GOT3 (cell line): ENCODE measurements around the gene LUZP4.
"Not testable (repeated sequence)": the region's sequence is repeated elsewhere in the genome, so short reads cannot be mapped to it uniquely, and the experiment has no call there.

Source experiments
- DNase-seq: peaks from one replicate; lab custom pipeline; 2025; ENCODE audit warnings: mixed read lengths; lab: John Stamatoyannopoulos, UW

Gene LUZP4

GRCh38 chrX:115337491-115338144, 48.1 kb downstream of the LUZP4 start:
- DNase-seq: no peak

DNA sequence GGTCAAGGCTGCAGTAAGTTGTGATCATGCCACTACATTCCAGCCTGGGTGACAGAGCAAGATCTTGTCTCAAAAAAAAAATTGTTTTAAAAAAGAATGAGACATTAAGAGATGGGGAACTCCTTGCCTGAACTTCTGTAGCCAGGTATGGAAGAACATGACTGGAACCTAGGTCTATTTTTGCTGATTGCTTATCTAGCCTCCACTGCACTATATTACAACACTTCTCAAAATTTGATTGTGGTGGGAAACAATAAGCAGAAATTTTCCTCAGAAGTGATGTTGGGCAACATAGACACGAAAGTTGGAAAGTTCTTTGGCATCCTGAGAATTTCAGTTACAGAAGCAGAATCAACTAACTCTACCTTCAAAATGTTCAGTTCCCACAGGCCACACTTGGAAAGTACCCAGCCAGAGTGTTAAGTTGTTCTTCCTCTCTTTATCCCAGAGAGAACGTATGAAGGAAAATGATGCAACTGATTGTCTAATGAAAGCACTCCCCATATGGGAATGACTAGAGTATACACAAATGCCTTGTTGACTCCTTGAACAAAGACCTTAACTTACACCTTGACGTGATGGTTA, 50.0 kb downstream of the LUZP4 start:
- DNase-seq: no peak

DNA sequence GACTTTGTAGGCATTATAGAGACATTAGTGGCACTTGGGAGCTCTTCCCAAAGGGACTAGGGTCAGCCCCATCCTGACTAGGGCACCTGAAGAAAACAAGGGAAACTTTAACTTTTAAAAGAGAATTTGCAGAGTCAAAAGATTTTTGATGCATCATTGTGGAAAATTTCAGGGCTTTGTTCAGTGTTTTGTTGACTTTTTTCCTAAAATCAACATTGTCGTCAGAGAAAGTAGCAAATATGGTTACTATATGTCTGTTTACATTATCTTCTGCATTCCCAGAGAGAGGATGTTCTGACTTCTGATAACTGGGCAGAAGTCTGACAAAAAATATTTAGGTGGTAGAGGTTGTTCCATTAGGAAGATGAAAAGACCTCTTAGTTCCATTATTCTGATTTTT, 51.9 kb downstream of the LUZP4 start:
- DNase-seq: no peak

DNA sequence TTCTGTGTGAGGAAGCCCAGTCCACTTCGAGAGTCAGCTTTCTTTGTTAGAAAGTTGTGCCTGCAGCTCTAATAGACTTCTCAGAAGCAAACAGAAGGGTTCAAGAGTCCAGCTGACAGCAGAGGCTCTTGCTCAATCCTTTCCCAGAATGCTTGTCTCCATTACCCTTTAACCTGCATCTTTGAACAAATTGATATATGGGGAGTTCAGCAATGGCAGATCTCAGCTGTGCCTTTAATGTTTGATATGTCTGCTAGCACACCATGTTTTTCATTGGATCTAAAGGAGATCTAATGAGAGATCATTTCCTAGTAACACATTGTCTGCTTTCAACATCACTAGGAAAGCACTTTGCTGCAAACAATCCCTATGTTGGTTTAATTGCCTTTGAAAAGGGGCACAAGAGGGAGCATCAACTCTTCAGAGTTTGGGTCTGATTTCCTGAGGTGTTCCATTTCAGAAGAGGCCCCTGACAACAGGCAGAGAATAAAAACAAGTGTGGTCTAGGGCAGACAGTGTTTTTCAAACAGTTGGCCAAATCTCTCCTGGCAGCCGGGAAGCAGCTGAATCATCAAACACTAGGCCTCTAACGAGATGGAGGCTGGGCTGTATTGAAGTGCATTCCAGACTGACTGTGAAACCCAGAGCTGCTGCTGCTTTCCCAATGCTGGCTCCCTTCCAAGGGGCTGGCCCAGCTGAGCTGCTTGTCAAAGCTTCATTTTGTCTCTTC, 55.5 kb downstream of the LUZP4 start:
- peak; percentile 45 for DNase-seq

GRCh38 chrX:115345615-115346014, 56.1 kb downstream of the LUZP4 start:
- DNase-seq: no peak

GRCh38 chrX:115346738-115347137, 57.2 kb downstream of the LUZP4 start:
- DNase-seq: not testable (repeated sequence)

DNA sequence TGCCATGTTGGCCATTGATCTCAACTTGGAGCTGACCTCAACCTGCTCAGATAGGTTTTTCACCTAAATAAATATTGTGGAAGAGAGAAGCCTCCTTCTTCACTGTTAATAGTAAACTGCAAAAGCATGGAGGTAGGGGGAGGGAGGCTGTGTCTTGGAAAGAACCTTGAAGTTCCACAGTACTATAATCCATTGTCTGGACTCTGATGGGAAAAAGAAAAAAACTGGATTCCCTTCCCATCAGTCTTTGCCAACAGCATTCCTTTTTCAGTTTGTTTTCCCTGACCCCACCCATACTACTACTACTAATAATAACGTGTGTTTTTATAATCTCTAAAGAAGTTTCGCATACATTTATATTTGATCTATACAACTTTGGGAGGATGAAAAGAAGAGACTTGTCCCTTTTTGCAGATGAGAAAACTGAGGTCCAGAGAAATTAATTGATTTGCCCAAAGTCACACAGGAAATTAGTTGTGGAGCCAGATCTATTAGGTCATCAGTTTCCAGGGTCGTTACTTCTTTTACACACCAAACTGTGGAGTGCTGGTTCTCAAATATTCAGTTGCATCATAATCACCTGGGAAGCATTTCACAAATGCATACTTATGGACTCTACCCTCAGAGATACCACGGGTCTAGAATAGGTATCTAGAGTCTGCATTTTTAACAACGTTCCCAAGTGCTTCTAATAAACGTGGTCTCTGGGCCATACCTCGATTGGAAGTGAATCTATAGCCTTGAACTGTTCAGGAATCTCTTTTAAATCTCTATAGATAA, 59.1 kb downstream of the LUZP4 start:
- DNase-seq: no peak

DNA sequence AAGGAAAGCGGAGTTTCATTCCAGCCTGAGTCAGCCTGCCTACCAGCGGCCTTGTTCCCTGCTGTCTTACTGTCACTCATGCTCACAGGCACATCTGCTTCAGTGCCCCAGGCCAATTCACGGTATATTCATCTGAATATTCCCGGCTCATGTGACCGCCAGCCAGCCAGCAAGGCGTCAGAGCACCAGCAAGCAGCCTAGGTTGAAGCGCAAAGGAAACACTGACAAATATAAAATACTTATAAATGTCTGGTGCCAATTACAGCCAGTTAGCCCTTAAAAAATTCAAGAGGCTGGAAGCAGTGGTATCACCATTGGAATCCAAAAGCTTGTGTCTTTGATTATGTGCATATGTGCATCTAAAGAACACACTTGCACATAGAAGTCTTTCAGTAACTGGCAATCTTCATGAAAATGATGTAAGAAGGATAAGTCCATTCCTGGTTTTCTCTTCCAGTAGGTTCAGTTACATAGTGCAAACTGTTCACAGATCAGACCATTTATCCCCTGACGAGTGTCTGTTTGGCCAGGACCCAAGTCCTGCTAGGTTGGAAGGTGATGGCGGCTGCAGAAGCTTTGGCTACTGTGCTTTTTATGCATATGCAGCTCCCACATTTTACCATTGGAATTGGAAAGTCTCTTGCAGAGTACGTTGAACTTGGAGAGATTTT, 61.3 kb downstream of the LUZP4 start:
- DNase-seq: no peak

- DNase-seq: no peak
Measured at GRCh38 chrX:115356369-115356768, 66.9 kb downstream of the LUZP4 start.
